NCI-H128 (cell line): ENCODE data around the gene DGCR6.
"Not testable (repeated sequence)": the region's sequence is repeated elsewhere in the genome, so short reads cannot be mapped to it uniquely, and the experiment has no call there.

Source experiments
- DNase-seq: peaks from one replicate; lab custom pipeline; 2025; ENCODE audit not compliant: unreplicated experiment; lab: John Stamatoyannopoulos, UW

The DGCR6 gene

DNA sequence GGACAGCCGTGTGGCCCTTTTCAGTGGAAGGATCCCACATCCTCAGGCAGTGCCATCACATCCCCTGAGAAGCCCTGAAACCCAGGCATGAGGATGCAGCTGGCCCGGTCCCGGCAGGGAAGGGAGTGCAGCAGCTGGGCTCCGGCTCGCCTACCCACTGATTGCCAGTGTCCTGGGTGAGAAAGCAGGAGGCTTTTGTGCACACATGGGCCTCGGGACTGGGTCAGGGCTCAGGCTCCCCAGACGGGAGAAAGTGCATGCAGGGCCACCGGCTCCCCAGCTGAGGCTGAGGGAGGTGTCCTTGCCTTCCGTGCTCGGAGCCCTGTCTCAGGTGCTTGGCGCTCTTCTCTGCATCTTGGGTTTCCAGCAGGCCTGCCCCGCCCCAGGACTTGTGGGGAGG is 53.6 kb downstream of the DGCR6 start:
- not testable (repeated sequence) for DNase-seq

GRCh38 chr22:18960166-18960820 is 54.2 kb downstream of the DGCR6 start:
- DNase-seq = not testable (repeated sequence)

GRCh38 chr22:18961201-18961600 is 55.1 kb downstream of the DGCR6 start:
- not testable (repeated sequence) for DNase-seq
